Fibroblast of pulmonary artery (primary cell): Measurements from ENCODE around the gene PIANP.
A peak's percentile ranks its signal among the peaks of the same experiment; 100 is the strongest.

Source experiments
- DNase-seq: peaks from one replicate; pipeline ENCODE4 v3.0.0-alpha.2; 2010; ENCODE audit warnings: low read depth
- H3K4me3 ChIP-seq: replicated peaks from 2 replicates; pipeline ENCODE4 v1.5.1; 2011; ENCODE audit warnings: low read depth, mild to moderate bottlenecking, control low read depth, low read length, moderate library complexity
- CTCF ChIP-seq: IDR thresholded peaks from 2 replicates; pipeline ENCODE4 v1.5.1; 2011; ENCODE audit warnings: mild to moderate bottlenecking, control low read depth, low read length, inconsistent platforms; ENCODE audit errors: missing control alignments

The PIANP gene

GRCh38 chr12:6653342-6653741, 47.3 kb downstream of the PIANP start:
- no peak for DNase-seq
- H3K4me3 ChIP-seq = no peak overlapping the region
- TF ChIP-seq CTCF = no peak

GRCh38 chr12:6652391-6652790, 48.2 kb downstream of the PIANP start:
- DNase-seq = no peak
- TF ChIP-seq CTCF = no peak
- no peak overlapping the region for H3K4me3 ChIP-seq

GRCh38 chr12:6650832-6651231, 49.8 kb downstream of the PIANP start:
- no peak for TF ChIP-seq CTCF
- H3K4me3 ChIP-seq = no peak overlapping the region
- no peak for DNase-seq

- H3K4me3 ChIP-seq = peak within 1 kb of the TSS; percentile 42
- TF ChIP-seq CTCF = no peak
- peak; percentile 49 for DNase-seq
These were observed 53.5 kb downstream of the PIANP start, which contains the start of gene ACRBP for GRCh38 chr12:6647083-6647604. TSS of gene ACRBP (minus strand) at chr12:6647432. CDS start at chr12:6647366, 66 bp downstream.

GRCh38 chr12:6646276-6647082, 54.1 kb downstream of the PIANP start:
- no peak for TF ChIP-seq CTCF
- no peak for DNase-seq
- H3K4me3 ChIP-seq = peak overlapping the region; percentile 42

- TF ChIP-seq CTCF = peak; percentile 9
- DNase-seq = no peak
- no peak overlapping the region for H3K4me3 ChIP-seq
These were observed 55.7 kb downstream of the PIANP start for GRCh38 chr12:6644903-6645302.

- no peak overlapping the region for H3K4me3 ChIP-seq
- TF ChIP-seq CTCF = no peak
- no peak for DNase-seq
These were observed 56.4 kb downstream of the PIANP start for GRCh38 chr12:6644257-6644596.
